K562 (cell line): Measurements from ENCODE around the gene POR. TPM values are rescaled to one million over a fixed set of nuclear protein-coding genes. Genes with fewer than 3 reads are reported as not detected.
A peak's percentile ranks its signal among the peaks of the same experiment; 100 is the strongest.

Experiments
- ATAC-seq: fragments of 200-7000 bp; cut with Tn5 transposase; 3 replicates; pipeline ENCODE4 v1.9.1; 2020; ENCODE audit warnings: moderate library complexity
- BruUV-seq: library from RNA; stranded (reverse); fragments of 400-500 nt; replicated peaks from 2 replicates; lab custom pipeline; 2021; lab: Mats Ljungman, UMichigan
- CTCF ChIA-PET: fragments of 300-600 bp; formaldehyde crosslinking; extraction: SDS; loops from one replicate; lab custom pipeline; 2021; ENCODE audit warnings: low intra/inter-chr PET ratio; lab: Yijun Ruan, JAX
- POLR2A ChIA-PET: fragments of 300-600, 350-650 bp; sonication (Branson Sonifier 250); formaldehyde crosslinking; extraction: SDS; loops from one replicate; lab custom pipeline; 2021; ENCODE audit warnings: antibody characterized with exemption, inconsistent platforms; lab: Yijun Ruan, JAX
- DNase-seq, 4 experiments: peaks; one replicate each; pipeline versions ENCODE4 v3.0.0 to v3.0.0-alpha.2; 2011 to 2018; ENCODE audit warnings: low spot score in 3 of 4, mixed read lengths in 3 of 4; ENCODE audit errors: extremely low read depth in 1 of 4
- FAIRE-seq: peaks from 2 replicates; lab custom pipeline; 2011; peaks lifted over from hg19 to GRCh38; lab: Jason Lieb, UNC
- H2AFZ ChIP-seq: 2 replicates; pipeline ENCODE4 v1.6.0; 2011; ENCODE audit warnings: low read depth, low read length, control low read depth, inconsistent platforms
- H3K27ac ChIP-seq: fragments of 200-600 bp; 3 replicates; pipeline ENCODE4 v1.8.0; 2011; ENCODE audit warnings: low read depth, mild to moderate bottlenecking, control low read depth, inconsistent platforms, low read length, moderate library complexity, mixed read lengths; ENCODE audit errors: extremely low read depth
- H3K27me3 ChIP-seq, 2 experiments: fragments of 300-600 bp in 1 of 2; 2 replicates in 1 of 2; 3 replicates in 1 of 2; pipeline versions ENCODE4 v1.6.0 to v1.8.0; 2011; ENCODE audit warnings: inconsistent platforms in 2 of 2, low read length in 2 of 2, mild to moderate bottlenecking in 1 of 2, mixed read lengths in 1 of 2, moderate library complexity in 1 of 2; ENCODE audit not compliant: control insufficient read depth in 2 of 2, insufficient read depth in 2 of 2
- H3K36me3 ChIP-seq: fragments of 300-600 bp; 3 replicates; pipeline ENCODE4 v1.8.0; 2011; ENCODE audit warnings: mild to moderate bottlenecking, low read length, inconsistent platforms; ENCODE audit not compliant: control insufficient read depth, insufficient read depth
- H3K4me1 ChIP-seq, 2 experiments: fragments of 200-600 bp in 1 of 2; replicated peaks in 1 of 2; 2 replicates in 1 of 2; 3 replicates in 1 of 2; pipeline versions ENCODE4 v1.5.1 to v1.8.0; 2011; ENCODE audit warnings: inconsistent platforms in 2 of 2, low read length in 2 of 2, mild to moderate bottlenecking in 1 of 2, mixed read lengths in 1 of 2, moderate library complexity in 1 of 2; ENCODE audit not compliant: control insufficient read depth in 2 of 2, insufficient read depth in 2 of 2
- H3K4me2 ChIP-seq: 2 replicates; pipeline ENCODE4 v1.6.1; 2011; ENCODE audit warnings: low read length, control low read depth, inconsistent platforms, mixed read lengths; ENCODE audit not compliant: insufficient read depth
- H3K4me3 ChIP-seq: fragments of 200-600 bp; sonication (generic), shearing (Covaris generic); 2 replicates; pipeline ENCODE4 v1.5.1; 2016; ENCODE audit warnings: control low read depth, inconsistent platforms
- H3K79me2 ChIP-seq: fragments of 200-600 bp; 3 replicates; pipeline ENCODE4 v1.8.0; 2011; ENCODE audit warnings: low read length, inconsistent platforms; ENCODE audit not compliant: control insufficient read depth, insufficient read depth
- H3K9ac ChIP-seq, 2 experiments: 2 replicates each; pipeline versions ENCODE4 v1.6.0 to v1.6.1; 2011; ENCODE audit warnings: low read depth in 2 of 2, low read length in 2 of 2, control low read depth in 1 of 2, inconsistent platforms in 1 of 2, mild to moderate bottlenecking in 1 of 2, mixed read lengths in 1 of 2; ENCODE audit not compliant: insufficient read depth in 1 of 2
- H3K9me1 ChIP-seq: one replicate; pipeline ENCODE4 v1.6.0; 2011; ENCODE audit warnings: inconsistent platforms, mild to moderate bottlenecking, low read length, moderate library complexity; ENCODE audit not compliant: control insufficient read depth, insufficient read depth
- H3K9me3 ChIP-seq: replicated peaks from 2 replicates; pipeline ENCODE4 v1.5.1; 2011; ENCODE audit warnings: low read depth, low read length, inconsistent platforms; ENCODE audit not compliant: control insufficient read depth, insufficient read depth
- H4K20me1 ChIP-seq: replicated peaks from 2 replicates; pipeline ENCODE4 v1.6.1; 2011; ENCODE audit warnings: low read length, inconsistent platforms, mixed read lengths; ENCODE audit not compliant: control insufficient read depth, insufficient read depth
- BRD4 ChIP-seq: fragments of 200-600 bp; sonication (generic); IDR thresholded peaks from 2 replicates; pipeline ENCODE4 v1.6.1; 2017; ENCODE audit warnings: inconsistent platforms
- CBX8 ChIP-seq: fragments of 200-600 bp; sonication (generic); IDR thresholded peaks from 2 replicates; pipeline ENCODE4 v1.6.1; 2012; ENCODE audit warnings: borderline replicate concordance, mixed run types, low read depth, mild to moderate bottlenecking, moderate library complexity, mixed read lengths, low read length, control low read depth, inconsistent platforms; ENCODE audit not compliant: poor library complexity, severe bottlenecking; ENCODE audit errors: extremely low read depth
- HIVEP1 ChIP-seq: fragments of 250-450 bp; sonication (Bioruptor Pico); IDR thresholded peaks from 2 replicates; pipeline ENCODE4 v1.4.0; 2020; ENCODE audit warnings: mild to moderate bottlenecking
- HNRNPK ChIP-seq: fragments of 200-400 bp; formaldehyde crosslinking; IDR thresholded peaks from one replicate; pipeline ENCODE4 v1.6.1; 2018; ENCODE audit warnings: mild to moderate bottlenecking, low read depth, low read length; ENCODE audit not compliant: poor library complexity, severe bottlenecking
- MAFK ChIP-seq: IDR thresholded peaks from 2 replicates; pipeline ENCODE4 v1.6.1; 2011; ENCODE audit warnings: low read length, improper control_type of control experiment
- TCF3 ChIP-seq: sonication (generic); formaldehyde crosslinking; IDR thresholded peaks from 2 replicates; pipeline ENCODE4 v1.4.0; 2020; ENCODE audit warnings: mild to moderate bottlenecking, missing genetic modification reagents
- TRIM24 ChIP-seq, 2 experiments: fragments of 450-650 bp; IDR thresholded peaks; 2 replicates each; pipeline ENCODE4 v1.6.1; 2016
- WHSC1 ChIP-seq: IDR thresholded peaks from one replicate; pipeline ENCODE4 v1.6.1; 2012; ENCODE audit warnings: low read length, control low read depth, inconsistent platforms
- XRCC5 ChIP-seq: fragments of 200-400 bp; formaldehyde crosslinking; IDR thresholded peaks from 2 replicates; pipeline ENCODE4 v1.6.1; 2017; ENCODE audit warnings: low read depth, mild to moderate bottlenecking, low read length
- ZNF224 ChIP-seq: sonication (generic); formaldehyde crosslinking; IDR thresholded peaks from 2 replicates; pipeline ENCODE4 v1.8.0; 2022; ENCODE audit warnings: mild to moderate bottlenecking, missing genetic modification reagents
- ZNF354B ChIP-seq: fragments of 250-450 bp; sonication (Bioruptor Pico); IDR thresholded peaks from 2 replicates; pipeline ENCODE4 v1.4.0; 2020
- ZNF764 ChIP-seq: fragments of 250-450 bp; sonication (Bioruptor Pico); IDR thresholded peaks from 2 replicates; pipeline ENCODE4 v1.4.0; 2020; ENCODE audit warnings: low read depth, mild to moderate bottlenecking, moderate library complexity
- WGBS: fragments of 100-300 bp; shearing (Covaris generic); methylation state at CpG from one replicate; pipeline ENCODE4 v1.1.6; 2016; ENCODE audit warnings: low coverage, mixed read lengths; ENCODE audit not compliant: insufficient coverage; ENCODE audit errors: missing lambda C conversion rate; 5-methylcytosine and 5-hydroxymethylcytosine counted together
- in situ Hi-C: fragments of 300-500 bp; cut with MboI; formaldehyde crosslinking; loops from 4 replicates; pipeline ENCODE4 v1.15.0; 2018; ENCODE audit warnings: inconsistent platforms, mixed read lengths
- intact Hi-C: fragments of 100-400 bp; cut with micrococcal nuclease; formaldehyde crosslinking; loops from 2 replicates; pipeline ENCODE4 v1.14.2; 2022
- polyA plus RNA-seq, 8 experiments: library from polyadenylated mRNA; depleted of rRNA in 4 of 8; stranded (reverse) in 5 of 8; unstranded in 3 of 8; fragments of >200 nt; fragmentation: Nextera tagmentation in 2 of 8; fragmentation: Illumina TruSeq in 1 of 8; extraction: Ambion mirVana in 2 of 8; extraction: Trizol in 1 of 8; gene quantifications; 2 replicates each; pipeline versions ENCODE4 v1.2.1 to v1.2.3, GENCODE V29; 2011 to 2014; ENCODE audit warnings: inconsistent platforms in 1 of 8, missing spikeins in 1 of 8
- total RNA-seq, 7 experiments: library from RNA; depleted of rRNA in 6 of 7; stranded (reverse); fragments of >200 nt in 6 of 7; fragmentation: Illumina TruSeq in 2 of 7; extraction: Trizol in 2 of 7; gene quantifications; 2 replicates each; pipeline versions ENCODE4 v1.2.1 to v1.2.3, GENCODE V29; 2011 to 2021; ENCODE audit warnings: low replicate concordance in 1 of 7
- TF ChIP-seq, protein P1 (sequence below): sonication (generic); formaldehyde crosslinking; IDR thresholded peaks from 2 replicates; pipeline ENCODE4 v1.8.0; 2022; ENCODE audit warnings: mild to moderate bottlenecking, missing genetic modification reagents
- TF ChIP-seq, protein P2 (sequence below), 3 experiments: IDR thresholded peaks in 2 of 3; conservative IDR thresholded peaks in 1 of 3; 2 replicates each; pipeline ENCODE4 v1.5.1; 2011 to 2012; ENCODE audit warnings: low read length in 3 of 3, mild to moderate bottlenecking in 3 of 3, control low read depth in 2 of 3, improper control_type of control experiment in 1 of 3, inconsistent platforms in 1 of 3, low read depth in 1 of 3, mixed read lengths in 1 of 3, moderate library complexity in 1 of 3; ENCODE audit not compliant: insufficient read depth in 2 of 3

POR gene
- total and polyA plus RNA-seq, 9 of the 15 experiments (the other 6 are each of a cell fraction or from before 2014, with no cell fraction given): 4.7 to 142 (median 40.8) TPM

DNA sequence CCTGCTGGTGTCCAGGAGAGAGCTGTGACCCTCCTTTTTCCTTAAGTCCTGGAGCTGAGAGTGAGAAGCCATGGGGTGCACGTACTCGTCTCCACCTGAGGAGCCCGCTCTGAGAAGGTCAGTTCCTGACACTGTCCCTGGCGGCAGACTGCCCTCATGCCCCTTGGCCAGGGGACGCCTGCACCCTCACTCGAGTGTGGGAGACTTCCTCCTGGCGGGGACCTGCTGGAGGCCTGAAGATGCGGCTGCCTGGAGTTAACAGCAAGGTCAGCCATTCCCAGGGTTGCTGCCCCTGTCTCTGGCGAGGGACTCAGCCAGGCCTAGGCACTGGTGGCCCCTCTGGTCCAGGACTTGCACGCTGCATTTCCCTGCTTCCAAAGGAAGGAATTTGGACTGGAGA lies 53.1 kb downstream of the POR start:
- TF ChIP-seq, protein P1, sequence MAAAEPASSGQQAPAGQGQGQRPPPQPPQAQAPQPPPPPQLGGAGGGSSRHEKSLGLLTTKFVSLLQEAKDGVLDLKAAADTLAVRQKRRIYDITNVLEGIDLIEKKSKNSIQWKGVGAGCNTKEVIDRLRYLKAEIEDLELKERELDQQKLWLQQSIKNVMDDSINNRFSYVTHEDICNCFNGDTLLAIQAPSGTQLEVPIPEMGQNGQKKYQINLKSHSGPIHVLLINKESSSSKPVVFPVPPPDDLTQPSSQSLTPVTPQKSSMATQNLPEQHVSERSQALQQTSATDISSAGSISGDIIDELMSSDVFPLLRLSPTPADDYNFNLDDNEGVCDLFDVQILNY: no peak
- no peak for TF ChIP-seq WHSC1
- no peak for TF ChIP-seq TCF3 (CRISPR knock-in tag)
- TF ChIP-seq MAFK: no peak
- no peak for TF ChIP-seq TRIM24 (IDR thresholded peaks at IDR 0.05)
- TF ChIP-seq, protein P2, sequence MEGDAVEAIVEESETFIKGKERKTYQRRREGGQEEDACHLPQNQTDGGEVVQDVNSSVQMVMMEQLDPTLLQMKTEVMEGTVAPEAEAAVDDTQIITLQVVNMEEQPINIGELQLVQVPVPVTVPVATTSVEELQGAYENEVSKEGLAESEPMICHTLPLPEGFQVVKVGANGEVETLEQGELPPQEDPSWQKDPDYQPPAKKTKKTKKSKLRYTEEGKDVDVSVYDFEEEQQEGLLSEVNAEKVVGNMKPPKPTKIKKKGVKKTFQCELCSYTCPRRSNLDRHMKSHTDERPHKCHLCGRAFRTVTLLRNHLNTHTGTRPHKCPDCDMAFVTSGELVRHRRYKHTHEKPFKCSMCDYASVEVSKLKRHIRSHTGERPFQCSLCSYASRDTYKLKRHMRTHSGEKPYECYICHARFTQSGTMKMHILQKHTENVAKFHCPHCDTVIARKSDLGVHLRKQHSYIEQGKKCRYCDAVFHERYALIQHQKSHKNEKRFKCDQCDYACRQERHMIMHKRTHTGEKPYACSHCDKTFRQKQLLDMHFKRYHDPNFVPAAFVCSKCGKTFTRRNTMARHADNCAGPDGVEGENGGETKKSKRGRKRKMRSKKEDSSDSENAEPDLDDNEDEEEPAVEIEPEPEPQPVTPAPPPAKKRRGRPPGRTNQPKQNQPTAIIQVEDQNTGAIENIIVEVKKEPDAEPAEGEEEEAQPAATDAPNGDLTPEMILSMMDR (IDR thresholded peaks at IDR 0.05 in 2 of 3, conservative IDR thresholded peaks at IDR 0.05 in 1 of 3; ENCODE audit: insufficient read depth in 2 of 3, low read depth in 1 of 3, low read length in 3 of 3): no peak
- TF ChIP-seq ZNF764: no peak
- no peak for TF ChIP-seq BRD4
- TF ChIP-seq ZNF224 (CRISPR knock-in tag): no peak
- TF ChIP-seq HIVEP1 (CRISPR knock-in tag): no peak
- TF ChIP-seq HNRNPK: no peak
- no peak for TF ChIP-seq ZNF354B (CRISPR knock-in tag)
- TF ChIP-seq XRCC5: no peak
- TF ChIP-seq CBX8: no peak
- Histone ChIP-seq H3K4me1 (peaks cover 8 to 41% of the 10 kb centered on the region in 2 experiments; a peak in 3 of 5 replicates), H4K20me1 (no peaks in the 10 kb centered on the region), H3K4me2 (no peak overlapping the region), H3K27me3 (no peaks in the 10 kb centered on the region), H3K4me3 (no peak overlapping the region), H2AFZ (no peak overlapping the region), H3K9me3 (no peaks in the 10 kb centered on the region), H3K36me3 (peaks cover 37% of the 10 kb centered on the region; the same call in 2 of the 3 replicates), H3K79me2 (no peaks in the 10 kb centered on the region), H3K27ac (no peak overlapping the region), H3K9me1 (peaks cover 2% of the 10 kb centered on the region), H3K9ac (peak overlapping the region in 1 of 2 experiments; percentile 31; a peak in 1 of 4 replicates)
- ChIA-PET POLR2A (no interaction called here), CTCF (no interaction called here)
- BruUV-seq: no TSS peak
- 83% methylated on average over 10 of the region's 10 CpGs for WGBS
- FAIRE-seq (no peak), ATAC-seq (no peak), DNase-seq (no peak)
- in situ Hi-C loops (no loop called here), intact Hi-C loops (no loop called here)
